ENCODE data around the gene SYF2.

DNA sequence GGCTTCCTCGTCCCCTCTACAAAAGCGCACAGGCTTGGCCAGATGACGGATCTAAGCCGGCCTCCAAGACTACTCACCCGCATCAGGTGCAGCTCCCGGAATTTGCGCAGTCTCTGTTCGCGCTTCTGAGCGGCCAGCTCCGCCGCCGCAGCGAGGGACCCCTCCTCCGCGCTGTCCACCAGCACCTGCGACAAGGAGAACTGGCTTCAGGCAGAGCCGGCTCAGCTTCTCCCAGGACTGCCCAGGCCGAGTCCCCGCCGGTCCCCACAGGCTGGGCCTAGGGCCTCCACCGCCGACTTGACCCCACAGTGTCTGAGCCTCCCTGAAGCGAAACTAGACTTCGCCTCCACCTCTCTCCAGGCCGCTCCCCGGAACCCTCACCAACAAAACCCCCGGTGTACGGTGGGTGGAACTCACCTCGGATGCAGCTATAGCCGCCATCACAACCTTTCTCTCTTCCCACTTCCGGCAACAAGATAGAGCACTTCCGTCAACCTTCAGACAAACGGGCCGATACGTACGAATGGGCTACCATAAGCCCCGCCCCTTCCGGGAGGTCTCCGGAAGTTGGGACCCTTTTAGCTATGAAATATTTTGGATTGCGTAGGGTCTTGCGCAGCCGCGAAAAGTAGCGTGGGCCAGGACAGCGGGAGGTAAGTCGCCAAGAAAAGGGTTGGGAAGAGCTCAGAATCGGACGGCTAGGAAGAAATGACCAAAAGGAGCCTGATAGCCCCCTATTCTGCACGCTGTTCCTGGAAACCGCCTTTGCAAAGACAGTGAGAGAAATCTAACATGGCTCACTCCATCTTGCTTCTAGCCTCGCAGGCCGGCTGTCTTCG lies at the start of gene SYF2:
- no peak for TF ChIP-seq EP300 (IDR thresholded peaks at IDR 0.05)
- TF ChIP-seq, protein P1, sequence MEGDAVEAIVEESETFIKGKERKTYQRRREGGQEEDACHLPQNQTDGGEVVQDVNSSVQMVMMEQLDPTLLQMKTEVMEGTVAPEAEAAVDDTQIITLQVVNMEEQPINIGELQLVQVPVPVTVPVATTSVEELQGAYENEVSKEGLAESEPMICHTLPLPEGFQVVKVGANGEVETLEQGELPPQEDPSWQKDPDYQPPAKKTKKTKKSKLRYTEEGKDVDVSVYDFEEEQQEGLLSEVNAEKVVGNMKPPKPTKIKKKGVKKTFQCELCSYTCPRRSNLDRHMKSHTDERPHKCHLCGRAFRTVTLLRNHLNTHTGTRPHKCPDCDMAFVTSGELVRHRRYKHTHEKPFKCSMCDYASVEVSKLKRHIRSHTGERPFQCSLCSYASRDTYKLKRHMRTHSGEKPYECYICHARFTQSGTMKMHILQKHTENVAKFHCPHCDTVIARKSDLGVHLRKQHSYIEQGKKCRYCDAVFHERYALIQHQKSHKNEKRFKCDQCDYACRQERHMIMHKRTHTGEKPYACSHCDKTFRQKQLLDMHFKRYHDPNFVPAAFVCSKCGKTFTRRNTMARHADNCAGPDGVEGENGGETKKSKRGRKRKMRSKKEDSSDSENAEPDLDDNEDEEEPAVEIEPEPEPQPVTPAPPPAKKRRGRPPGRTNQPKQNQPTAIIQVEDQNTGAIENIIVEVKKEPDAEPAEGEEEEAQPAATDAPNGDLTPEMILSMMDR (IDR thresholded peaks at IDR 0.05) = no peak
